ENCODE measurements around the gene SLC8A1. TPM values are rescaled to one million over a fixed set of nuclear protein-coding genes. Genes with fewer than 3 reads are reported as not detected.

The SLC8A1 gene
- total RNA-seq, 1 donor from 2014 or later = 9.6 TPM

GRCh38 chr2:40159333-40159732, 292.6 kb downstream of the SLC8A1 start:
- Histone ChIP-seq H3K4me1 (no peaks in the 10 kb centered on the region), H3K36me3 (no peaks in the 10 kb centered on the region), H4K20me1 (ENCODE audit: low read depth) (no peaks in the 10 kb centered on the region), H3K27me3 (no peaks in the 10 kb centered on the region), H3K9me3 (ENCODE audit: low read depth) (no peaks in the 10 kb centered on the region), H2AFZ (replicated peaks) (no peak overlapping the region), H3K79me2 (ENCODE audit: low read depth) (no peaks in the 10 kb centered on the region), H3K9ac (no peak overlapping the region), H3K27ac (no peak overlapping the region), H3F3A (ENCODE audit: low read depth) (no peaks in the 10 kb centered on the region), H3K4me3 (no peak overlapping the region), H3K4me2 (no peak overlapping the region)
- Mint-ChIP-seq H3K4me3 (no peak overlapping the region), H3K4me1 (peaks cover 4% of the 10 kb centered on the region), H3K9me3 (no peaks in the 10 kb centered on the region), H3K36me3 (no peaks in the 10 kb centered on the region), H3K27ac (no peak overlapping the region), H3K27me3 (ENCODE audit: insufficient read depth, low read depth) (peaks cover 3% of the 10 kb centered on the region)
- DNase-seq (ENCODE audit: low spot score) = no peak
- no peak for TF ChIP-seq CTCF (IDR thresholded peaks at IDR 0.05)
- TF ChIP-seq EZH2 (IDR thresholded peaks at IDR 0.05) = no peak
- no peak for TF ChIP-seq EZH2phosphoT487 (IDR thresholded peaks at IDR 0.05)

GRCh38 chr2:40158781-40159180, 293.1 kb downstream of the SLC8A1 start:
- Histone ChIP-seq H3K4me2 (no peak overlapping the region), H2AFZ (replicated peaks) (no peak overlapping the region), H3K27me3 (no peaks in the 10 kb centered on the region), H3K4me1 (no peaks in the 10 kb centered on the region), H3F3A (ENCODE audit: low read depth) (no peaks in the 10 kb centered on the region), H3K4me3 (no peak overlapping the region), H3K36me3 (no peaks in the 10 kb centered on the region), H3K9ac (no peak overlapping the region), H3K9me3 (ENCODE audit: low read depth) (no peaks in the 10 kb centered on the region), H3K27ac (no peak overlapping the region), H4K20me1 (ENCODE audit: low read depth) (no peaks in the 10 kb centered on the region), H3K79me2 (ENCODE audit: low read depth) (no peaks in the 10 kb centered on the region)
- no peaks in the 10 kb centered on the region for H3K9me3 Mint-ChIP-seq
- peaks cover 3% of the 10 kb centered on the region for H3K27me3 Mint-ChIP-seq (ENCODE audit: insufficient read depth, low read depth)
- H3K4me3 Mint-ChIP-seq = no peak overlapping the region
- peaks cover 4% of the 10 kb centered on the region for H3K4me1 Mint-ChIP-seq
- H3K36me3 Mint-ChIP-seq = no peaks in the 10 kb centered on the region
- TF ChIP-seq EZH2phosphoT487 (IDR thresholded peaks at IDR 0.05) = no peak
- TF ChIP-seq EZH2 (IDR thresholded peaks at IDR 0.05) = no peak
- no peak for TF ChIP-seq CTCF (IDR thresholded peaks at IDR 0.05)
- H3K27ac Mint-ChIP-seq = no peak overlapping the region
- DNase-seq (ENCODE audit: low spot score) = no peak

GRCh38 chr2:40155728-40156127, 296.2 kb downstream of the SLC8A1 start:
- Histone ChIP-seq H4K20me1 (ENCODE audit: low read depth) (no peaks in the 10 kb centered on the region), H2AFZ (replicated peaks) (no peak overlapping the region), H3K4me1 (no peaks in the 10 kb centered on the region), H3F3A (ENCODE audit: low read depth) (no peaks in the 10 kb centered on the region), H3K4me2 (no peak overlapping the region), H3K9ac (no peak overlapping the region), H3K27me3 (no peaks in the 10 kb centered on the region), H3K36me3 (no peaks in the 10 kb centered on the region), H3K27ac (no peak overlapping the region), H3K4me3 (no peak overlapping the region), H3K79me2 (ENCODE audit: low read depth) (no peaks in the 10 kb centered on the region), H3K9me3 (ENCODE audit: low read depth) (no peaks in the 10 kb centered on the region)
- Mint-ChIP-seq H3K9me3 (no peaks in the 10 kb centered on the region), H3K4me3 (no peak overlapping the region), H3K36me3 (no peaks in the 10 kb centered on the region), H3K4me1 (peaks cover 6% of the 10 kb centered on the region), H3K27ac (no peak overlapping the region), H3K27me3 (ENCODE audit: insufficient read depth, low read depth) (peaks cover 3% of the 10 kb centered on the region)
- TF ChIP-seq CTCF (IDR thresholded peaks at IDR 0.05) = no peak
- TF ChIP-seq EZH2 (IDR thresholded peaks at IDR 0.05) = no peak
- TF ChIP-seq EZH2phosphoT487 (IDR thresholded peaks at IDR 0.05) = no peak
- no peak for DNase-seq (ENCODE audit: low spot score)

All from neural progenitor cell (in vitro differentiated cells).